H1 (cell line): ENCODE results near the gene NR2F1-AS1. TPM values are rescaled to one million over a fixed set of nuclear protein-coding genes. Genes with fewer than 3 reads are reported as not detected.

Experiments used
- CTCF ChIA-PET: fragments of 300-600 bp; sonication (Branson Sonifier 250); formaldehyde crosslinking; loops from one replicate; lab custom pipeline; 2021; ENCODE audit not compliant: partially characterized antibody; lab: Charles Lee
- POLR2A ChIA-PET: fragments of 300-600 bp; sonication (Branson Sonifier 250); formaldehyde crosslinking; loops from one replicate; lab custom pipeline; 2021; ENCODE audit warnings: inconsistent platforms; ENCODE audit not compliant: partially characterized antibody; lab: Charles Lee
- DNase-seq, 2 experiments: peaks; one replicate each; pipeline versions ENCODE4 v3.0.0 to v3.0.0-alpha.2; 2010 to 2022; ENCODE audit warnings: low spot score in 2 of 2, low read depth in 1 of 2, mixed read lengths in 1 of 2
- FAIRE-seq: peaks from 2 replicates; lab custom pipeline; 2011; peaks lifted over from hg19 to GRCh38; lab: Jason Lieb, UNC
- H2AFZ ChIP-seq: 2 replicates; pipeline ENCODE4 v1.8.1; 2012; ENCODE audit warnings: low read length, inconsistent platforms
- H2AK5ac ChIP-seq: 2 replicates; pipeline ENCODE4 v1.6.1; 2013; ENCODE audit warnings: low read depth, low read length
- H2BK120ac ChIP-seq: replicated peaks from 2 replicates; pipeline ENCODE3; 2013; ENCODE audit warnings: low read depth, low read length, inconsistent platforms
- H2BK12ac ChIP-seq: 2 replicates; pipeline ENCODE4 v1.6.1; 2013; ENCODE audit warnings: low read depth, low read length
- H2BK15ac ChIP-seq: 2 replicates; pipeline ENCODE4 v1.6.1; 2013; ENCODE audit warnings: low read length
- H2BK20ac ChIP-seq: 2 replicates; pipeline ENCODE4 v1.6.1; 2013; ENCODE audit warnings: low read length
- H2BK5ac ChIP-seq: 2 replicates; pipeline ENCODE4 v1.6.1; 2013; ENCODE audit warnings: low read depth, low read length
- H3K14ac ChIP-seq: 2 replicates; pipeline ENCODE4 v1.6.1; 2013; ENCODE audit warnings: inconsistent platforms; ENCODE audit not compliant: insufficient read length
- H3K18ac ChIP-seq: 2 replicates; pipeline ENCODE4 v1.6.1; 2013; ENCODE audit warnings: low read length; ENCODE audit errors: extremely low read depth
- H3K23ac ChIP-seq: 2 replicates; pipeline ENCODE4 v1.6.1; 2013; ENCODE audit warnings: inconsistent platforms; ENCODE audit not compliant: insufficient read length
- H3K23me2 ChIP-seq: 2 replicates; pipeline ENCODE4 v1.6.1; 2013; ENCODE audit warnings: low read depth, low read length
- H3K27ac ChIP-seq: 2 replicates; pipeline ENCODE4 v1.6.1; 2011; ENCODE audit warnings: low read depth, low read length, inconsistent platforms
- H3K27me3 ChIP-seq, 4 experiments: replicated peaks in 1 of 4; 1 replicate in 1 of 4; 2 replicates in 3 of 4; pipeline versions ENCODE4 v1.6.1 to v1.8.1; 2011 to 2013; ENCODE audit warnings: low read length in 3 of 4, mild to moderate bottlenecking in 3 of 4, inconsistent platforms in 2 of 4, mixed read lengths in 2 of 4, moderate library complexity in 1 of 4; ENCODE audit not compliant: control insufficient read depth in 3 of 4, insufficient read depth in 3 of 4; ENCODE audit errors: extremely low read depth in 1 of 4
- H3K36me3 ChIP-seq, 4 experiments: 2 replicates each; pipeline versions ENCODE4 v1.6.1 to v1.8.1; 2011 to 2013; ENCODE audit warnings: mild to moderate bottlenecking in 4 of 4, low read length in 3 of 4, moderate library complexity in 2 of 4, control low read depth in 1 of 4, inconsistent platforms in 1 of 4; ENCODE audit not compliant: insufficient read depth in 4 of 4, control insufficient read depth in 2 of 4
- H3K4ac ChIP-seq: replicated peaks from 2 replicates; pipeline ENCODE3; 2013; ENCODE audit warnings: low read length, low read depth, mixed read lengths, inconsistent platforms; ENCODE audit not compliant: insufficient read length
- H3K4me1 ChIP-seq, 4 experiments: replicated peaks in 1 of 4; 1 replicate in 1 of 4; 2 replicates in 3 of 4; pipeline versions ENCODE4 v1.6.1 to v1.8.1; 2011 to 2013; ENCODE audit warnings: low read length in 3 of 4, inconsistent platforms in 2 of 4, mixed read lengths in 1 of 4; ENCODE audit not compliant: insufficient read depth in 4 of 4, control insufficient read depth in 3 of 4
- H3K4me2 ChIP-seq, 2 experiments: 2 replicates each; pipeline versions ENCODE4 v1.6.1 to v1.8.1; 2011 to 2013; ENCODE audit warnings: low read depth in 2 of 2, low read length in 2 of 2, control low read depth in 1 of 2, inconsistent platforms in 1 of 2, mild to moderate bottlenecking in 1 of 2; ENCODE audit not compliant: insufficient read depth in 1 of 2
- H3K4me3 ChIP-seq, 4 experiments: fragments of 200-600, 300-600 bp in 1 of 4; sonication (generic), shearing (Covaris generic), sonication (Bioruptor Twin) in 1 of 4; 2 replicates each; pipeline versions ENCODE4 v1.5.1 to v1.8.1; 2011 to 2016; ENCODE audit warnings: low read length in 4 of 4, low read depth in 3 of 4, control low read depth in 2 of 4, inconsistent platforms in 2 of 4, mild to moderate bottlenecking in 2 of 4, mixed read lengths in 1 of 4, moderate library complexity in 1 of 4; ENCODE audit not compliant: insufficient read depth in 2 of 4; ENCODE audit errors: extremely low read depth in 1 of 4
- H3K56ac ChIP-seq: replicated peaks from 2 replicates; pipeline ENCODE3; 2013; ENCODE audit warnings: low read depth, mild to moderate bottlenecking, mixed read lengths, low read length, inconsistent platforms; ENCODE audit not compliant: insufficient read length
- H3K79me1 ChIP-seq: 2 replicates; pipeline ENCODE4 v1.6.1; 2013; ENCODE audit warnings: low read depth, low read length, control low read depth
- H3K79me2 ChIP-seq, 2 experiments: 2 replicates each; pipeline versions ENCODE4 v1.6.1 to v1.8.1; 2012 to 2013; ENCODE audit warnings: low read length in 2 of 2, mild to moderate bottlenecking in 2 of 2, inconsistent platforms in 1 of 2; ENCODE audit not compliant: insufficient read depth in 2 of 2, control insufficient read depth in 1 of 2
- H3K9ac ChIP-seq, 4 experiments: replicated peaks in 1 of 4; 1 replicate in 1 of 4; 2 replicates in 3 of 4; pipeline versions ENCODE4 v1.6.1 to v1.8.1; 2011 to 2013; ENCODE audit warnings: low read depth in 3 of 4, low read length in 3 of 4, control low read depth in 2 of 4, mild to moderate bottlenecking in 2 of 4, moderate library complexity in 2 of 4, inconsistent platforms in 1 of 4; ENCODE audit errors: extremely low read depth in 1 of 4
- H3K9me3 ChIP-seq, 2 experiments: 2 replicates each; pipeline versions ENCODE4 v1.6.1 to v1.8.1; 2012 to 2013; ENCODE audit warnings: mild to moderate bottlenecking in 2 of 2, moderate library complexity in 2 of 2, control low read depth in 1 of 2, inconsistent platforms in 1 of 2, low read depth in 1 of 2, low read length in 1 of 2, mixed read lengths in 1 of 2; ENCODE audit not compliant: insufficient read depth in 2 of 2
- H4K20me1 ChIP-seq, 2 experiments: replicated peaks in 1 of 2; 2 replicates each; pipeline versions ENCODE3 to v1.8.1; 2011 to 2013; ENCODE audit warnings: inconsistent platforms in 2 of 2, low read length in 2 of 2, mild to moderate bottlenecking in 1 of 2; ENCODE audit not compliant: insufficient read depth in 2 of 2, control insufficient read depth in 1 of 2
- H4K5ac ChIP-seq: 2 replicates; pipeline ENCODE4 v1.6.1; 2013; ENCODE audit warnings: low read length, low read depth, mixed read lengths, inconsistent platforms; ENCODE audit not compliant: insufficient read length
- H4K8ac ChIP-seq: 2 replicates; pipeline ENCODE4 v1.8.0; 2013; ENCODE audit warnings: mild to moderate bottlenecking, moderate library complexity, low read length, inconsistent platforms; ENCODE audit not compliant: insufficient read depth; ENCODE audit errors: extremely low read depth
- H4K91ac ChIP-seq: replicated peaks from 2 replicates; pipeline ENCODE3; 2013; ENCODE audit warnings: low read length, mixed read lengths, inconsistent platforms; ENCODE audit not compliant: insufficient read length
- CEBPB ChIP-seq: IDR thresholded peaks from 2 replicates; pipeline ENCODE4 v1.6.1; 2012; ENCODE audit warnings: low read depth, low read length
- CTBP2 ChIP-seq: IDR thresholded peaks from 2 replicates; pipeline ENCODE4 v1.7.0; 2011; ENCODE audit warnings: borderline replicate concordance, mild to moderate bottlenecking, moderate library complexity, mixed read lengths, low read length; ENCODE audit not compliant: insufficient read depth, insufficient read length
- E2F6 ChIP-seq: IDR thresholded peaks from 2 replicates; pipeline ENCODE4 v1.6.1; 2012; ENCODE audit warnings: inconsistent platforms
- EZH2 ChIP-seq: fragments of 200-600 bp; sonication (generic); IDR thresholded peaks from 2 replicates; pipeline ENCODE4 v1.7.1; 2012; ENCODE audit warnings: low read depth, mild to moderate bottlenecking, moderate library complexity, low read length, inconsistent platforms; ENCODE audit not compliant: severe bottlenecking
- FOSL1 ChIP-seq: IDR thresholded peaks from 2 replicates; pipeline ENCODE4 v1.6.1; 2011; ENCODE audit warnings: mild to moderate bottlenecking, low read depth, low read length, moderate library complexity; ENCODE audit not compliant: insufficient read depth
- KDM4A ChIP-seq: IDR thresholded peaks from one replicate; pipeline ENCODE4 v1.7.1; 2012; ENCODE audit warnings: low read depth, mild to moderate bottlenecking, moderate library complexity, low read length, inconsistent platforms; ENCODE audit not compliant: severe bottlenecking
- MAX ChIP-seq: IDR thresholded peaks from 2 replicates; pipeline ENCODE4 v1.6.1; 2012; ENCODE audit warnings: inconsistent platforms
- SUZ12 ChIP-seq: fragments of 200-600 bp; sonication (generic); IDR thresholded peaks from 2 replicates; pipeline ENCODE4 v1.6.1; 2012; ENCODE audit warnings: mild to moderate bottlenecking, inconsistent platforms, low read length, moderate library complexity, mixed read lengths
- WGBS, 2 experiments: shearing (Covaris generic) in 1 of 2; methylation state at CpG; one replicate each; pipeline versions ENCODE4 v1.1.6 to v1.1.7; 2013 to 2015; ENCODE audit warnings: low lambda C conversion rate in 2 of 2, mixed read lengths in 2 of 2, inconsistent platforms in 1 of 2, low coverage in 1 of 2, missing lambda C conversion rate in 1 of 2; ENCODE audit not compliant: insufficient replicate concordance in 2 of 2, insufficient coverage in 1 of 2, insufficient read length in 1 of 2; ENCODE audit errors: extremely low coverage in 1 of 2, missing lambda C conversion rate in 1 of 2; 5-methylcytosine and 5-hydroxymethylcytosine counted together
- polyA plus RNA-seq, 7 experiments: library from polyadenylated mRNA; depleted of rRNA in 3 of 7; stranded (reverse) in 5 of 7; unstranded in 2 of 7; fragments of >200 nt in 5 of 7; fragments of 200-250 nt in 2 of 7; gene quantifications; 1 replicate in 5 of 7; 2 replicates in 1 of 7; 4 replicates in 1 of 7; pipeline versions ENCODE4 v1.2.1 to v1.2.3, GENCODE V29; 2011 to 2013; ENCODE audit warnings: missing spikeins in 2 of 7, mixed read lengths in 2 of 7
- total RNA-seq: library from RNA; stranded (reverse); fragmentation: NEBNext Ultra II Directional; extraction: Animal tissue kit (Norgen Biotek cat#: 25700); gene quantifications from 2 replicates; pipeline ENCODE4 v1.2.1, GENCODE V29; 2021

The NR2F1-AS1 gene
- total and polyA plus RNA-seq, 2 of the 8 experiments (the other 6 are each of a cell fraction or from before 2014, with no cell fraction given), result 1.6 to 5.6 TPM

GRCh38 chr5:93571114-93571949, 9.7 kb downstream of the NR2F1-AS1 start:
- no peak for FAIRE-seq
- ChIA-PET CTCF (interaction anchor here (0.5 to 3.5 kb wide), 7 partner anchors 12 to 513 kb away, joined by 3 to 12 read pairs (median 7); partner anchors contain the start of gene NR2F1), POLR2A (interaction anchor here (0.7 to 1.8 kb wide), 6 partner anchors 27 to 483 kb away, joined by 3 to 9 read pairs (median 4); no protein-coding TSS in a partner anchor)
- H3K4me1 ChIP-seq, result peaks cover 10 to 27% (median 17%) of the 10 kb centered on the region in 4 experiments
- no peak overlapping the region for H4K91ac ChIP-seq
- H3K27me3 ChIP-seq, result peaks cover 64 to 82% (median 81%) of the 10 kb centered on the region in 4 experiments
- no peak overlapping the region for H2BK5ac ChIP-seq
- H3K18ac ChIP-seq, result 0 out of 2 replicates have a peak overlapping the region, but pooled peaks have one; percentile 49
- H3K4ac ChIP-seq, result no peak overlapping the region
- H3K79me1 ChIP-seq, result no peaks in the 10 kb centered on the region
- H3K9ac ChIP-seq, result no peak overlapping the region
- H4K5ac ChIP-seq, result no peak overlapping the region
- peak overlapping the region; percentile 75 for H2BK15ac ChIP-seq
- no peak overlapping the region for H3K27ac ChIP-seq
- H3K56ac ChIP-seq, result no peak overlapping the region
- no peak overlapping the region for H3K14ac ChIP-seq
- H3K4me3 ChIP-seq, result peak overlapping the region; percentile 16 to 59 (median 30)
- peaks cover 6 to 20% of the 10 kb centered on the region in 2 experiments for H4K20me1 ChIP-seq
- peak in 1 of 2 experiments; percentile 73 for DNase-seq
- no peak overlapping the region for H2AK5ac ChIP-seq
- H2BK120ac ChIP-seq, result no peak overlapping the region
- no peak overlapping the region for H2AFZ ChIP-seq
- no peak overlapping the region for H3K23ac ChIP-seq
- 2% methylated on average over 32 of the region's 32 CpGs; no CpG with 5 or more reads in 1 of the 2 experiments for WGBS, 2 experiments
- peak overlapping the region; percentile 80; the same call in 1 of the 2 replicates for H2BK12ac ChIP-seq
- H2BK20ac ChIP-seq, result no peak overlapping the region
- H3K79me2 ChIP-seq, result no peaks in the 10 kb centered on the region
- peaks cover 7% of the 10 kb centered on the region; the same call in 1 of the 2 replicates for H3K23me2 ChIP-seq
- no peaks in the 10 kb centered on the region for H3K36me3 ChIP-seq
- 0 out of 2 replicates have a peak overlapping the region, but pooled peaks have one; percentile 31 for H4K8ac ChIP-seq
- no peaks in the 10 kb centered on the region for H3K9me3 ChIP-seq
- peak overlapping the region; percentile 77 to 86 for H3K4me2 ChIP-seq
- TF ChIP-seq MAX (0 out of 2 replicates have a peak, but pooled peaks have one; percentile 16), FOSL1 (no peak), SUZ12 (peak; percentile 46), KDM4A (peak; percentile 8), CTBP2 (no peak), CEBPB (no peak), EZH2 (no peak), E2F6 (peak; percentile 15; the same call in 1 of the 2 replicates)
